NCI-H146 (cell line): Measurements from ENCODE around the gene WWOX.

Source experiments
- DNase-seq: peaks from one replicate; lab custom pipeline; 2025; lab: John Stamatoyannopoulos, UW

The WWOX gene

DNA sequence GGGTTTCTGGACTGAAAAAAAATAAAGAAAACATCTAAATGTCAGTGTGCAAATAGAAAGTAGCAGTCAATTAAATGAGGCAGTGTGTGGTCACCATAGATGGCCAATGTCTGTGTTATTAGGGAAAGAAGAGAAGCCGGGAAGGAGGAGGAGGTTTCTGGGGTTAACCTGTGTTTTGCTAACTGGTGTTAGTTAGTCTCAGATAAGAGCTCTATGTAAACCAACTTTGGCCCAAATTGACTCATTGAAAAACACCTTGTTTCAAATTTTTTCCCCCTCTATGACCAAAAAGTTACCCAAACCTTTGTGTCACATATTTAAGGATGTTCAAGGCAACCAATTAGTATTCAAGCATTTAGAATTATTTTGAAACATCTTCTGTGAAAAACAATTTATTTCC is 970.2 kb downstream of the WWOX start:
- DNase-seq: no peak

DNA sequence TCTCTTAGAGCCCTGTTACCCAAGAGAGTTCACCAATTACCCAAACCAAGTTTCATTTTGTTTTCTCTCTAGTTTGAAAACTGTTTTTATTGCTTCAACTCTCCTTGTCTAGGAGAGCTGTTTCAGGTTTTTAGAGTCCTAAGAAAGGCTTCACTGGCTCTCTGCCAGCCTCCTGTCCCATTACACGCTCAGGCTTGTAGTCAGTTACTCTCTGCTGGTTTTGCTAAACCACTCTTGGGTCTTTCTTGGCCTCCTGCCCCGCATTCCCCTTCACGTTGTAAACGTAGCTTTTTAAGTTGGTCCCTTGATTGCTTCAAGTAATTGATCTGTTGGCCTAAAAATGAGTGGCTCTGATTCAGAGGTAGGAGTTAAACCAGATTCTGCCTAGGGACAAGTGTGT is 972.0 kb downstream of the WWOX start:
- no peak for DNase-seq

DNA sequence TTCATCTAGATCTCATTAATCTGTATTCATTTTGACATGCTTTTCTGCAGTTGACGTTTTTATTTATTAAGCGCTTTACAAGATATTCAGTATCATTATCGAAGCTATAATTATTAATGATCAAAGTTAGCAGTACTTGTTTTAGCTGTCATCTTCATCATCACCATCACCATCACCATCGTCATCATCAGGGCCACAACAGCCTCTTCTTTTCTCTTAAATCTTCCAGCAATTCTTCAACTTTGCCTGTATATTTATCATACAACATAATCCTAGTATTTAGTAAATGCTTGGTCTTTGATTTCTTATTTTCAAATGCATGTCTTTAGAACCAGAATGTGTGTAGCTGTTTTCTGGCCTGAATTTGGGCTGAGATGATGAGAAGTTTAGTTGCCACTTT is 973.1 kb downstream of the WWOX start:
- no peak for DNase-seq

DNA sequence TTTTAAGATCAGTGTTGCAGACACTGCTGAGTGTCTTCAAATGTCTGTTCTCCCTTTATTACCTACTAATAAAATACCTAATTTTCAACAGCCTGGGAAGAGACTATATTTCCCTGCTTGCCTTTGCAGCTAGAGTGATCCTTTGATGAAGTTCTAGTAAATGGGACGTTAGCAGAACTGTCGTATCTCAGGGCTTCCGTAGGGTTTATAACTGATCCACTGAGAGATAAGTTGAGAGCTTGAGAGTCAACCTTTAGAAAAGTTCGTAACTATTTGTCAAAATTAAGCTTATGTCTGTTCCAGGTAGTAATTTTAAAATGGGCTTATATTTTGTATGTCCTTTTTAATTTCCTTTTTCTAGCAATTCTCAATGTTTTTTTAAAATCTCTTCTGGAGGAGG is 974.1 kb downstream of the WWOX start:
- DNase-seq: no peak

DNA sequence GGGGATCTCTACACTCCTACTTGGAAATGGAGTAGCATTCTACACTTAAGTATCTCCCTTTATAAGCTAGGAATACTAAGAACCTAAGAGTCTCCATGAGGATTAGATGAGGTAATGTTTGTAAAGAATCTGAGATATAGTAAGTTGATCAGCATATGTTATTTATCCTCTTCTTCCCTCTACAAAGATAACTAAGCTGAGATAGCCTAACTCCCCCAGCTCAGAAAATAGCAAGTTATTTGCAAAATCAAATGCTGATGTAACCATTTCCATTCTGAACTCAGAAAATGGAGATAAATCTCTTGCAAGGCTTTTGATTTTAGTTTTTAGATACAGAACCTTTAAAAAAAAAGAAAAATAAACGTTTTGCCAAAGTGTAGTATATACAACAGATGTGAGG is 975.1 kb downstream of the WWOX start:
- no peak for DNase-seq

DNA sequence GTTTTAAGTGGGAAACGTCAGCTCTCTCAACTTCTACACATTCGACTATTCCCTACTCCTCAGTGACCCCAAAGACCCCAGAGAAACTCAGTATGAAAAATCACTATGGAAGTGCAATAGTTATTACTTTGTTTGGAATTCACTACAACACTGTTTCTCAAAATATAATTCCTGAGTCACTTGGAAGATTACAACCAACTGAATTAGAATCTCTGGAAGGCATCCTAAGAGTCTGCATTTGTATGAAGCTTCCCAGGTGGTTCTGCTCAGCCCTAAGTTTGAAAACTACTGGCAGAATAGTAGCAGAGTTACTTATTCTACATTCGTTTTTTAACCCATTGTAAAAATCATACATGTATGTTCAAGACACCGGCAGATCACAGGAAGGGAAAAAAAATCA is 975.5 kb downstream of the WWOX start:
- no peak for DNase-seq

DNA sequence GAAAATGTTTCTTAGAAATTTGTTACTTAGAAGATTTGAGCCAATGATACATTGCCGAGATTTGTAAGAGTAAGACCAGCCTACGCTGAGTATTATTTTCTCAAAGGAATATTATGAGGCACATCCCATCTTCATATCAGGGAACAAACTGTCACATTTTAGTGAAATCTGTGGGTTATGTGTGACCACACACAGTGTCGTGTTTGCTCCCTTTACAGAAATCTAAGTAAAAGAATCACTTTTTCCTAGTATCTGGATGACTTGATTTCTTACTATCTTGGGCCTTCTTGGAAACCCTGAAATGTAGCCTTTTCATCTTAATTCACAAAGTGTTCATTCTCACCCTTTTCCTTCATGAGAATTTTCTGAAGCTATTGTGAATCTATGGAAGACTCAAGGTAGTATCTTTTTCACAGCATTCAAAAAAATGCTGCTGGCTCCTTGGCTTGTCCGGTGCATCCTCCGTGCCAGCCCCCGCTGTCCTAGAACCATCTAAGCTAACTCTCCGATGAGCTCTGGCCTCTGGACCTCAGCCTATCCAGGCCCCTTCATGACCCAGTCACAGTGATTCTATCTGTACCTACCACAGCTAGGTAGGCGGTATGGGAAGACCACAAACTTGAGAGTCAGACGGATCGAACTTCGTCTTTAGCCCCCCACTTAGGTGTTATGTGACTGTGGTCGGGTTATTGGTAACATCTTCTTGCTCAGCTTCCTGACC is 976.8 kb downstream of the WWOX start:
- no peak for DNase-seq

DNA sequence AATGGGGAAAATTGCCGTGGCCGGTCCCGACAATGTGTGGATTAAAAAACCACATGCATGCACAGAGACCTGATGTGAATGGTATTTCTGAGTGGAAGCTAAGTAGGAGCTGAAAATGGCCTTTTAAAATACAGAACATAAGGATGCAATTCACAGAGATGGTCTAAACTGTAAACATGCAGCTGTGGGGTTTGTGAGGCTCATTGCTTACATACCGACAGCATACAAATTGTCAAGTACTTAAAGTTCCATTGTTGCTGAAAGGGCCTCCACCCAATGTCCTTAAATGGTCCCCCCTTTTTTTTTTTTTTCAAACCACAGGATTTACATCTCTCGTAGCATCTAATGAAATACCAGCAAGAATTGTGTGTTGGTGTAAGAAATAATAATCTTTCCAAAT is 977.9 kb downstream of the WWOX start:
- DNase-seq: no peak

DNA sequence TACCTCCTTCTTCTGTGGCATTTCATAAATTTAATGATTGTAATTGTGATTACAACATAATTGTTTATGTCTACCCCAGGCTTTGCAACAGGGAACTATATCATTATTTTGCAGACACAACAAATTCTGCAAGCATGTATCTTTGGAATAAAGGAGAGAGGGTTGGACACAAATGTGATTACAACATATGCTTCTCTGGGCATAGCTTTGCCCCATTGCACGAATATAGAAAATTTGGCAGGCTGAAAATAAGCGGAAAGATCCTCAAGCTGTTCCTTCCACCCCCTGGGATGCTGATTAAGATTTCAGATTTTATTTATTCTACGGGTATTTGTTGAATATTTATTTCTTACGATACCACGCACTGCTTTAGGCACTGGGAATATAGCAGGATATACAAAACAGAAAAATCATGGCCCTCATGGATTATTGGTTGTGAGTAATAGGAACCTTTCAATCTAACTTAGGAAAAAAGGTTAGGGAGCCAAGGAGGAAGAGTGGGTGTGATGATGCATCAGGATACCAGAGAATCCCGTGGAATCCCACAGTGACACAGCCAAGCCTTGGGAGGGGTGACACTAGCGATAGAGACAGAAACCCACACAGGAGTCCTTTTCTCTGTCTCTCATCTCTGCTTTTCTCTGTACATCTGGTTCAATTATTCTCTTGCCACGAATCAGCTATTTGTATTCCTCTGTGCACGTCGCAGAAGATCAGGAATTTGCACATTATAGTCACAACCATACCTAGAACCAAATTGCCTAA is 980.4 kb downstream of the WWOX start:
- no peak for DNase-seq

DNA sequence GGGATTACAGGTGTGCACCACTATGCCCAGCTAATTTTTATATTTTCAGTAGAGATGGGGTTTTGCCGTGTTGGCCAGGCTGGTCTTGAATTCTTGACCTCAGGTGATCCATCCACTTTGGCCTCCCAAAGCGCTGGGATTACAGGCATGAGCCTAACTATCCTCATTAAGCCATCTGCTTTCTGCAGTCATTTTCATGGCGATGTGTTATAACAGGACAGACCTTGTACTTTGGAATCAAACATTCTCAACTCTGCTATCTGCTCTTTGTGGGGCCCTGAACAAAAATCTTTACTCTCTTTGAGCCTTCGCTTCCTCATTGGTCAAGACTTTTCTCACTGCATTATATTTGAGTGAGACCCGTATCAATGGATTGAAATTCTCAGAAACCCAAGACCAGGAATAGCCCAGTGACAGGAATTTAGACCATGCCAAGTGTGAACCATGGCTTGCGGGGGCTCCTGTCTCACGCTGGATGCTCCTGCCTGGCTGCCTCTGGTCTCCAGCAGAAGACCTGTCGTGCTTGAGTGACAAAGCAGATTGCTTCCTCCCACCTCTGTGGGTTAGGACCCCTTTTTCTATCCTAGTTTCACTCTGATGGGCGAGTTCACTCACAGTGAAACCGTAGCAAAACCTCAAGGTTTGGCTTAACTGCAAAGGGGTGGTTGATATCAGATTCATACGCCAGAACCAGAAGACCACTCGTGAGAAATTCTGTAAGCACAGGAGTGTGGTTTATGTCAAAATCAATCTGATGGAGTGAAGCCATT is 982.0 kb downstream of the WWOX start:
- DNase-seq: no peak

DNA sequence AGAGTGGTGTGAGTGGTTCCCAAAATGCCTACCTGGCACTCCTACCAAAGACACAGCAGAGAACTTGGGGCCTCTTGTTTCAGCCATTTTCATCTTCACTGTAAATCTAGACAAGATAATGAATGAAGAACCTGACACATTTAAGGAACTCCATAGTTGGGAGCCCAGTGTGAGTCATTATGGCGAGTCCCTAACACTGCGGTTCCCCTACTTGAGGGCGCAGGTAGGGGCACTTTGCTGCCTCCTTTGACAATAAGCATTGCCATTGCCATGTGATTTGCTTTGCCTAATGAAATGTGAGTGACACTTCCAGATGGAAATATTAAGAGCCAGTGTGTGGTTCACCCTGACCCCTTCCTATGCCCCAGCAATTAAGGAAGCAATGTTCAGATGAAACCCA is 983.5 kb downstream of the WWOX start:
- no peak for DNase-seq

DNA sequence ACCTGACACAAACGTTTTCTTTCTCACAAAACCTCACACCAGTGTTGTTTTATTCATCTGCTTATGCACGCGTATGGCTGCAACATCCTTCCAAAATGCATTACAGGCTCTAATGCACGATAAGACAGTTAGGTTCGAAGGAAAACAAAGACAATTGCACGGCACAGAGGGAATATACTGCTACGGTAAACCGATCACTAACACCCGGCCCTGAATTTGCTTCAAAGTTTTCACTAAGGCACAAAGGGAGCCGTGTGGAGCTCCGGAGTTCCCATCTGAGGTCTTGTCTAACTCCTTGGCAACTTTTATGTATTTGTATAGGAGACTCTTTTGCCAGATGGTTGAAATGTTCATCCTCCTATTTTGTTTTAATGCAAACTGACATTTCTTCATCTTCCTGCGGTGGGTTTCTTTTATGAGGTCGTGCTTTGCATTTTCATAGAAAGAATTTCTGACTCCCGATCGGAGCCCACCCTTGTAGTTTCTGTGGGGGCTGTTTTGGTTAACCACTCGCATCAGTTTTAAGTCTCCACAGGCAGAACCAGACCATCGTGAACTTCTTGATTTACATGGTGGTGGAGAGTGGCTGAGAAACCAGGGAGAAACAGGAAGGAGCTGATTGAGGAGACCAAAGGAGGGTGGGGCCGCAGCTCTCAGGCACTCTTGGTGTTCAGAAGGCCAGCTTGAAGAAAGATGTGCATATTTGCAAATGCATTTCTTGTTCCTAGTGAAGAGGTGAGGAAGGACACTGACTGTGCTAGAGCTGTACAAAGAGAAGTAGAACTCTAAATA is 984.2 kb downstream of the WWOX start:
- DNase-seq: no peak

DNA sequence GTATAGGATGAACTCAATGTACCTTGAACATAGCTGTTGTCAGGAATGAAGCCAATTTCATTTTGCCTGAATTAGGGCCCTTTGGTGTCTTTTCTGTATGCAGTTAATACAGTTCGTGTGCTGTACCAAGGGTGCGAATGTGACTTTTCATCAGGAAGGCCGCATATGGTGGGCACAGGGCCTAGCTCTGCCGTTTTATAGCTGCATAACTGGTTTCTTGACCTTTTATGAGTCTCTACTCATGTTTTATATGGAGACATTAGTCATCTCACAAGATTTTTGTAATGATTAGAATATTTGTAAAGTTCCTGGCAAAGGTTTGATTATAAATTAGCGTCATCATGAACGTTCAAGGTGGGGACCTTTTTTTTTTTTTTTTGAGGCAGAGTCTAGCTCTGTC is 989.5 kb downstream of the WWOX start:
- no peak for DNase-seq

DNA sequence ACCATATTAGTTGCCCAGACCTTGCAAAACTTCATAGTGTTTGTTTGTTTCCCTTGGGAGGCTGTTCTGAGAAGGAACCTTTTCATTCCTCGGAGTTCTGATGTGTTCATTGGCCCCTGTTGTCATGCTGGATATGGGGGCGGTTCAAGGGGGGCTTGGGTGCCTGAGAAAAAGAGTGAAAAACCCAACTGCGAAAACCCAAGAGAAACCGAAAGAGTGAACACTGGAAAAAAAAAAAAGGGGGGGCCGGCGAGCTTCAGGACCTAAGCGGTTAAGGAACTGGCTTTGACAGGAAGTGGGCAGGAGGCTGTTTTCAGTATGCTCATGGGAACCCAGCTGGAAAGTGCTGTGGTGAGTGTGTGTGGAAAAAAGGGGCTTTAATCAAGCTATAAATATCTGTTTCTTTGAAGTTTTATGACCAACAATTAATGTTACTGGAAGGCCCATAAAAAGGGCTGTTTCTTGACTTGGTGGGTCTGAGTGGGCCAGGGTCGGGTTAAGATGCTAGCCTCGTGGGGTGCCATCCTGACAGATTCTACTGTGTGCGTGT is 990.4 kb downstream of the WWOX start:
- DNase-seq: no peak

DNA sequence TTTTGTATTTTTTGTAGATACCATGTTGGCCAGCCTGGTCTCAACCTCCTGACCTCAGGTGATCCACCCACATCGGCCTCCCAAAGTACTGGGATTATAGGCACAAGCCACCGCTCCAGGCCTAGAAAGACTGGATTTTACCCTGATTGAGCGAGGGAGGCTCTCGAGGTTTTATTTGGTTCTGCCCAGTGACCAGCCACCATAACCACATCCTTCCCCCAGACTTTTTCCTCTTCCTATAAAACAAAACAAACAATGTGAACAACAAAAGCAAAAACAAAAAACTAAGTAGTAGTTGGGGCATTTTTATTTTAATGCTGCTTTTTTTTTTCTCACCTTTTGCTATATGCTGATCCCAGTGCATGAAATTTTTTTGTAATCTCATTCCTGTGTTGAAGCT is 991.5 kb downstream of the WWOX start:
- no peak for DNase-seq

DNA sequence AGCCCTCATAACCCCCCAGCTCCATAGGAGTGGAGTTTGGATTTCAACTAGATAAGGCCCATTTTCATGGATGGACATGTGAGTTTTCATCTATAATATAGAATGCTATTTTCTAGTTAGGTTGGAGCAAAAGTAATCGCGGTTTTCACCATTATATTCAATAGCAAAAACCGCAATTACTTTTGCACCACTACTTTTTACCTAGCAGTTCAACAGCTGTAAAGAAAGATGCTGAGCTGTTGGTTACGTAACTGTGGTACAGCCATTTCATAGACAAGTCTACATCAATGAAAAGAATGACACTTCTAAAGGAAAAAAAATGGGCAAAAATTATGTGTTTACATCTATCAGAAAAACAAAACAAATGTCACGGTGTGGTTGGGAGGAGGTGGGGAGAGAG is 993.4 kb downstream of the WWOX start:
- DNase-seq: no peak

DNA sequence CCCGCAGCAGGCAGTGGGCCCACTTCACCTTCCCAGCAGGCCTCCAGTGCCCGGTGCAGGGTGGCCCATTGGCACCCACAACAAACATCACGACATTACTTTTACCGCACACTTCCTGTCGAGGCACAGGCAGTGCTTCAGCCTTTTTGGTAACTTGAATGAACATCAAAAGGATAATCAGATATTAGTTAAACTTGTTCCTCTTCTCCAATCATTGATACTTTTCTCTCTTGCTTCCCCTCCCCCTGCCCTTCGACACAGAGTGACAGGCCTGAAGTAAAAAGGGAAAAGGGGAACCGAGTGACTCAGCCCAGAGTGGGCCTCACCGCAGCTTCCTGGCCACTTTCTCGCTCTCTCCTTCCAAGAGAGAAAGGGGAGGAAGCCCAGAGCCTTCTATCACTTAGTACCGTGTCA is 994.1 kb downstream of the WWOX start:
- no peak for DNase-seq

DNA sequence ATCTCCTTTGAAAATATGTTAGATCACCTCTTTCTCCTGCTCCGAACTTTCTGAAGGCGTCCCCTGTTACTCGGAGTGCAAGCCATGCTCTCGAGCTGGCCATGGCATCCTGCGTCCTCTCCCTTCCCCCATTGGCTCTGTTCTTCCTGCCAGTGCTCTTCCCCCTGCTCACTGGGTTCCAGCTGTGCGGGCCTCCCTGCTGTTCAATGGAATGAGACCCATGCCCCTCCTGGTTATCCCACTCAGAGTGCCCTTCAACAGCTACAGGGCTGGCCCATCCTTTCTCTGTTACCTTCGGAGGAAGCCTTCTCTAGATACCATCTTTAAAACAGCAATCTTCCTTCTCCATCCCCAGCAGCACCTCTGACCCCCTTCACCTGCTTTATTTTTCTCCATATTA is 996.8 kb downstream of the WWOX start:
- no peak for DNase-seq

DNA sequence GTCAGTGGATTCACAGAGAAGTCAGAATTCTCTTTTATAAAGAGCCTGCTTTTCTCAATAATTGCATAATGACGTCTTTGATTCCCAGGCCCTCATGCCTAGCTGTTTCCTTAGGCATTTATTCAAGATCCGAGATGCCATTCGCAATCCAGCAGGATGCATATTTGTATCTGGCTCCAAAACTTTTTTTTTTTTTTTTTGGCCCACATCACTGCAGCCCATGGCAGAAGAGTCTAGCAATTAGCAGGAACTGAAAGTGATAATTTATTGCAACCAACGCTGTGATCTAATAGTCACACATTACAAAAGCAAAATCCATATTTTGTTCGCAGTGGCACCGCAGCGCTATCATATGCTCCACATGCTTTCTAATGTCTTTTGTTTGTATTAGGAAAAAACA is 997.7 kb downstream of the WWOX start:
- DNase-seq: no peak

DNA sequence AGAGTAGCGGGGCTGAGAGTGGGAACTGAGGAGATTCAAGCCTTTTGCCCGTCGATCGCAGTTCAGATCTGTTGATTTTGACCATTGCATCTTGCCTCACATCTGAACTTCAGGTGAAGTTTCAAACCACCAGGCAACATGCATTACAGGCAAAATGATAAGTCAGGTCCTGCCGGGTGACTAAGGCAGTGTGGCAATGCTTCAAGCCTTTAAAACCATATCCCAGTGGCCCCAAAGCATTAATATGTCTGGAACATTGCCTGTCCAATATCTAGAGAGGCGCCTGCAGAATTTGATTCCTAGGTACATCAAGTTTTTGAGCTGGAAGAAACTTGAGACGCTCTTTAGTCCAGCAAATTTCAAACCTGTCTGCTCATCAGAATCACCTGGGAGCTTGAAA is 998.3 kb downstream of the WWOX start:
- no peak for DNase-seq

DNA sequence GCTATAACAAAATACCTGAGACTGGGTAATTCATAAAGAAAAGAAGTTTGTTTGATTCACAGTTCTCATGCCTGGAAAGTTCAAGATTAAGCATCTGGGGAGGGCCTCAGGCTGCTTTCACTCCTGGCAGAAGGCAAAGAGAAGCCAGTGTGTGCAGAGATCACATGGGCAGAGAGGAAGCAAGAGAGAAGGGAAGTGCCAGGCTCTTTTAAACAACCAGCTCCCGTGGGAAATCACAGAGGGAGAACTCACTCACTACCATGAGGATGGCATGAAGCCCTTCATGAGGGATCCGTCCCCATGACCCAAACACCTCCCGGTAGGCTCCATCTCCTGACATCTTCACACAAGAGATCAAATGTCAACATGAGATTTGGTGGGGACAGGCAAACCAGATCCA is 999.5 kb downstream of the WWOX start:
- no peak for DNase-seq

DNA sequence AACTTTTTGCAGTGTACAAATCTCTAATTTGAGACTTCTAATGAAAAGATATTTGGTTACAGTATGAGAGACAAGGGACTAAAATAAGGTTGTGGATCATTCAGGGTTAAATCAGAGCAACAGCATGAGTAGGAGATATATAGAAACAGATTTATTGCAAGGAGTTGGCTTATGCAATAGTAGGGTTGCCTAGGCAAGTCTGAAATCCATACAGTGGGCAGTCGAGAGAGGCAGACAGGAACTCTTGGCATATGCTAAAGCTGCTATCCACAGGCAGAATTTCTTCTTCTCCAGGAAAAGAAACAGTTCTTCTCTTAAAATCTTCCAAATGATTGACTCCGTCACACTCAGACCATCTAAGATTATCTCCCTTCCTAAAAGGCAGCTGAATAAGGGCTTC is 1000.3 kb downstream of the WWOX start:
- no peak for DNase-seq
